Thyroid gland (tissue), 4 donors: ENCODE data around the gene IER2. TPM values are rescaled to one million over a fixed set of nuclear protein-coding genes. Genes with fewer than 3 reads are reported as not detected.
A peak's percentile ranks its signal among the peaks of the same experiment; 100 is the strongest.

Source experiments
- DNase-seq, 2 donors: peaks; one replicate each; pipeline ENCODE4 v3.0.0-alpha.2; 2019
- H3K27ac ChIP-seq, 3 donors: fragments of 200-600 bp; sonication (generic); 1 replicate in 2 of 3; 2 replicates in 1 of 3; pipeline ENCODE4 v1.5.1; 2016 to 2019; ENCODE audit warnings: mild to moderate bottlenecking in 1 of 3, moderate library complexity in 1 of 3
- H3K27me3 ChIP-seq: fragments of 200-600 bp; sonication (generic); one replicate; pipeline ENCODE4 v1.5.1; 2019
- H3K36me3 ChIP-seq, 2 donors: fragments of 200-600 bp; sonication (generic); one replicate each; pipeline ENCODE4 v1.5.1; 2016 to 2019
- H3K4me1 ChIP-seq, 2 donors: fragments of 200-600 bp; sonication (generic); one replicate each; pipeline ENCODE4 v1.5.1; 2017 to 2019
- H3K4me3 ChIP-seq, 3 donors: fragments of 200-600 bp; sonication (generic); replicated peaks in 1 of 3; 1 replicate in 2 of 3; 2 replicates in 1 of 3; pipeline ENCODE4 v1.5.1; 2016; ENCODE audit warnings: mild to moderate bottlenecking in 1 of 3
- H3K9me3 ChIP-seq: fragments of 200-600 bp; sonication (generic); one replicate; pipeline ENCODE4 v1.5.1; 2017
- CTCF ChIP-seq, 6 experiments: fragments of 200-600 bp in 3 of 6; fragments of 450-650 bp in 3 of 6; sonication (generic) in 3 of 6; IDR thresholded peaks; one replicate each; pipeline ENCODE4 v1.5.1; 2016 to 2019; ENCODE audit warnings: antibody characterized with exemption in 6 of 6, mild to moderate bottlenecking in 2 of 6, inconsistent platforms in 1 of 6, moderate library complexity in 1 of 6
- POLR2A ChIP-seq, 2 donors: fragments of 450-650 bp; IDR thresholded peaks; one replicate each; pipeline ENCODE4 v1.6.1; 2017; ENCODE audit warnings: antibody characterized with exemption in 2 of 2, mild to moderate bottlenecking in 2 of 2, moderate library complexity in 1 of 2
- WGBS, 2 donors: methylation state at CpG; one replicate each; pipeline ENCODE4 v1.1.5; 2017; 5-methylcytosine and 5-hydroxymethylcytosine counted together
- intact Hi-C: fragments of 100-400 bp; cut with DNase I; formaldehyde crosslinking; loops from one replicate; pipeline ENCODE4 v1.15.1; 2023
- total RNA-seq, 4 donors: library from RNA; depleted of rRNA; stranded (reverse); fragments of >200 nt; gene quantifications; one replicate each; pipeline ENCODE4 v1.2.3, GENCODE V29; 2016

Gene IER2
- total RNA-seq, 4 donors from 2014 or later = 55.0 to 139 (median 65.9) TPM

DNA sequence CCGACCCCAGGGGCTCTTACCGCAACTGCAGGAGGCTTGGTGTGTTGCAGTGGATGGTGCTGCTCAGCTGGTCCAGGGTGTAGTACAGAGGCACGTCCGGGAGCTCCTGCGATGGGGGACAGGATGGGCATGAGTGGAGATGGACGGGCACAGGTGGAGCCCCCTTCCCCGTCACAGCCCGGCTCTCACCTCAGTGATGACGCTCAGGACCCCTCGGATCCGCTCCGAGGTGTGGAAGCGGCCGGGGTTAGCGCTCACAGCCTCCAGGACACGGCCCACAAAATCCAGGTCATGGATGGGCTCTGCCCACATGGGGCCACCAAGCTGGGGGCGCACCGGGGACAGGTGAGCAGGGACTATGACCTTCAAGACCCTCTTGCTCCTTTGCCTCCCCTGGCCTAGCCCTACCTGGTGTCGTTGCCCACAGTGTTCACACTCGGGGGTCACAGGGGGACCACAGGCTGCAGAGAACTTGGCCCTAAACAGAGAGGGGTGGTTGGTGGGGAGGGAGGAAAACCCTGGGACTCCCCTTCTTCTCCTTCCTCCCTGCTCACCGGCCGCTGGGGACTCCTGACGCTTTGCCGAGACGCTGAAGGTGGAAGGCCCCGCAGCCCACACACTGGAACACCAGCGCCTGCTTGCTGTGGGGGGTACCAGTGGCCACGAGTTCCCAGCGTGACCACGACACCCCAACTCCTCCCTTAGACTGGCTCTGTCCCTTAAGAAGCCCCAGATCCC, 40.7 kb upstream of the IER2 start:
- H3K4me3 ChIP-seq = no peak overlapping the region
- peaks cover 6 to 23% of the 10 kb centered on the region in 2 donors for H3K36me3 ChIP-seq

GRCh38 chr19:13110099-13110610, 40.1 kb upstream of the IER2 start:
- DNase-seq = no peak
- Histone ChIP-seq H3K27ac (no peak overlapping the region), H3K4me1 (no peaks in the 10 kb centered on the region), H3K9me3 (no peaks in the 10 kb centered on the region), H3K4me3 (no peak overlapping the region), H3K36me3 (peaks cover 6 to 23% of the 10 kb centered on the region in 2 donors), H3K27me3 (no peaks in the 10 kb centered on the region)
- TF ChIP-seq POLR2A (IDR thresholded peaks at IDR 0.05) (no peak), CTCF (IDR thresholded peaks at IDR 0.05) (no peak)
- WGBS, 2 donors = 95 to 98% methylated on average over 4 to 11 of the region's 15 CpGs
- intact Hi-C loops = loop anchor here (5.0 kb wide), 1 partner anchor 37 kb away; no protein-coding TSS in a partner anchor

More for the DNA sequence above, 40.7 kb upstream of the IER2 start:
- 93 to 94% methylated on average over 26 to 29 of the region's 30 CpGs for WGBS, 2 donors
- Histone ChIP-seq H3K9me3 (no peaks in the 10 kb centered on the region), H3K27ac (no peak overlapping the region), H3K27me3 (no peaks in the 10 kb centered on the region), H3K4me1 (no peaks in the 10 kb centered on the region)
- intact Hi-C loops = loop anchor here (5.0 kb wide), 1 partner anchor 38 kb away; no protein-coding TSS in a partner anchor
- no peak for DNase-seq
- no peak for TF ChIP-seq CTCF (IDR thresholded peaks at IDR 0.05)

DNA sequence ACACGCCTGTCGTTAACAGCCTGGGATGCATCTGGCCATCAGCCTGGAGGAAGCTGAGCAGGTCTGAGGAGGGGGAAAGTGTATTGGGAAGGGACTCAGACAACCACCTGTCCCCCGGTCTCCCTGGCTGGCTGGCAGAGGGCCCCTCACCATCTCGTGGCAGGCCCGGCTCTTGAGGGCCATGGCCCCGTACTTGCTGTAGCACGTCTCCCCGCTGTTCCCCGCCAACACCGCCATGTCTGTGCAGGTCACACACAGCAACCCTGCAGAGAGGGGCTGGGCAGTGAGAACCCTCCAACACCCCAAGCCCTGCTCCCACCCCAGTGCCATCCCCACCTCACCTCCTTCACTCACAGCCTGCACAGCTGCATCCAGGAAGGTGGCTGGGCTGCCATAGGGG, 37.7 kb upstream of the IER2 start:
- WGBS, 2 donors = 91 to 97% methylated on average over 9 to 10 of the region's 10 CpGs
- intact Hi-C loops = loop anchor here (5.0 kb wide), 1 partner anchor 35 kb away; no protein-coding TSS in a partner anchor
- H3K36me3 ChIP-seq = peaks cover 6 to 20% of the 10 kb centered on the region in 2 donors

DNA sequence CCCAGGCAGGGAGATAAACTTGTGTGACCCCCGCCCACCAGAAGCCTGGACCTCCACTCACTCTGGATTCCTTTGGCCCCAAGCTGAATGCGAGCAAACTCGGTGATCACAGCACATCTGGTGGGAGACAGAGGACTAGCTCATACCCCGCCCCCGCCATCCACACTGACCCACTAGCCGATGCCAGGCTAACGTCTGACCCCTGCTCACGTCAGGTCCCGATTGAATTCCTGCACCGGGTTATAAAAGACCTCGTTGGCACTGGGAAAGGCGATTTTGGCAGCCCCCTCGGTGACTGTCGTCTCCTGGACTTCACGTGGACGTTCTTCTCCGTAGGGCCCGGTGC, 34.3 kb upstream of the IER2 start:
- DNase-seq = no peak
- peaks cover 6 to 14% of the 10 kb centered on the region in 2 donors for H3K36me3 ChIP-seq
- peak overlapping the region in 1 of 3 donors; percentile 51 for H3K27ac ChIP-seq
- intact Hi-C loops = no loop called here
- H3K4me1 ChIP-seq = peaks cover 33% of the 10 kb centered on the region in 2 donors
- H3K27me3 ChIP-seq = no peaks in the 10 kb centered on the region
- H3K4me3 ChIP-seq = peak overlapping the region; percentile 68 to 92 (median 85)
- TF ChIP-seq CTCF (IDR thresholded peaks at IDR 0.05) (no peak), POLR2A (IDR thresholded peaks at IDR 0.05) (no peak)
- H3K9me3 ChIP-seq = no peaks in the 10 kb centered on the region
- 0 to 5% methylated on average over 8 to 10 of the region's 18 CpGs for WGBS, 2 donors

More for the DNA sequence above, 37.7 kb upstream of the IER2 start:
- Histone ChIP-seq H3K27me3 (no peaks in the 10 kb centered on the region), H3K9me3 (no peaks in the 10 kb centered on the region), H3K4me1 (peaks cover 15 to 17% of the 10 kb centered on the region in 2 donors), H3K27ac (no peak overlapping the region), H3K4me3 (no peak overlapping the region)
- TF ChIP-seq CTCF (IDR thresholded peaks at IDR 0.05) (no peak), POLR2A (IDR thresholded peaks at IDR 0.05) (no peak)
- DNase-seq = no peak
